K562 (cell line): Measurements from ENCODE around the gene PDRG1. TPM values are rescaled to one million over a fixed set of nuclear protein-coding genes. Genes with fewer than 3 reads are reported as not detected.

ENCODE experiments used
- AFF4 ChIP-seq: sonication (generic); formaldehyde crosslinking; IDR thresholded peaks from 2 replicates; pipeline ENCODE4 v1.8.0; 2023; ENCODE audit warnings: mild to moderate bottlenecking, missing genetic modification reagents
- E2F6 ChIP-seq, 2 experiments: IDR thresholded peaks; 2 replicates each; pipeline ENCODE4 v1.6.1; 2011; ENCODE audit warnings: borderline replicate concordance in 1 of 2, control low read depth in 1 of 2, low read depth in 1 of 2, low read length in 1 of 2, mild to moderate bottlenecking in 1 of 2, mixed read lengths in 1 of 2, moderate library complexity in 1 of 2; ENCODE audit not compliant: insufficient read depth in 1 of 2, insufficient read length in 1 of 2, poor library complexity in 1 of 2, severe bottlenecking in 1 of 2; ENCODE audit errors: extremely low read depth in 1 of 2
- EGR1 ChIP-seq: fragments of 450-650 bp; conservative IDR thresholded peaks from 2 replicates; pipeline ENCODE4 v1.6.1; 2017; ENCODE audit warnings: mild to moderate bottlenecking
- FOXA3 ChIP-seq, 2 experiments: fragments of 450-650 bp in 1 of 2; sonication (generic) in 1 of 2; formaldehyde crosslinking; IDR thresholded peaks in 1 of 2; conservative IDR thresholded peaks in 1 of 2; 2 replicates each; pipeline versions ENCODE4 v1.4.0 to v1.8.0; 2020 to 2022; ENCODE audit warnings: mild to moderate bottlenecking in 2 of 2, missing genetic modification reagents in 1 of 2
- ID3 ChIP-seq, 2 experiments: fragments of 250-450 bp in 1 of 2; fragments of 450-650 bp in 1 of 2; sonication (Bioruptor Pico) in 1 of 2; IDR thresholded peaks; 2 replicates each; pipeline versions ENCODE4 v1.6.1 to v1.8.0; 2016 to 2021; ENCODE audit warnings: mild to moderate bottlenecking in 2 of 2, moderate library complexity in 2 of 2, missing compliant biosample characterization in 1 of 2, missing genetic modification characterization in 1 of 2
- KDM4B ChIP-seq, 2 experiments: fragments of 450-650 bp in 1 of 2; sonication (generic) in 1 of 2; IDR thresholded peaks; 2 replicates each; pipeline ENCODE4 v1.6.1; 2016 to 2017; ENCODE audit warnings: borderline replicate concordance in 2 of 2, antibody characterized with exemption in 1 of 2, low read depth in 1 of 2, mild to moderate bottlenecking in 1 of 2
- NCOA1 ChIP-seq: fragments of 450-650 bp; IDR thresholded peaks from 2 replicates; pipeline ENCODE4 v1.6.1; 2016; ENCODE audit warnings: low read depth
- NR2C2 ChIP-seq, 2 experiments: fragments of 200-800 bp in 1 of 2; sonication (Bioruptor generic) in 1 of 2; sonication (generic) in 1 of 2; formaldehyde crosslinking in 1 of 2; IDR thresholded peaks; 2 replicates each; pipeline versions ENCODE4 v1.6.1 to v1.8.0; 2016 to 2022; ENCODE audit warnings: mild to moderate bottlenecking in 1 of 2, missing compliant biosample characterization in 1 of 2, missing genetic modification characterization in 1 of 2, missing genetic modification reagents in 1 of 2
- NR4A1 ChIP-seq, 2 experiments: fragments of 250-450 bp in 1 of 2; fragments of 450-650 bp in 1 of 2; sonication (Bioruptor Pico) in 1 of 2; IDR thresholded peaks; 2 replicates each; pipeline versions ENCODE4 v1.4.0 to v1.6.1; 2016 to 2020; ENCODE audit warnings: mild to moderate bottlenecking in 2 of 2, missing compliant biosample characterization in 1 of 2, missing genetic modification characterization in 1 of 2, moderate library complexity in 1 of 2
- RBFOX2 ChIP-seq: fragments of 200-400 bp; formaldehyde crosslinking; IDR thresholded peaks from 2 replicates; pipeline ENCODE4 v1.6.1; 2017; ENCODE audit warnings: low read depth, mild to moderate bottlenecking, low read length, moderate library complexity
- SREBF1 ChIP-seq: fragments of 150-350 bp; IDR thresholded peaks from 2 replicates; pipeline ENCODE4 v1.6.1; 2014; ENCODE audit warnings: antibody characterized with exemption, low read depth, low read length, borderline replicate concordance
- TEAD1 ChIP-seq, 2 experiments: fragments of 450-650 bp in 1 of 2; sonication (generic) in 1 of 2; formaldehyde crosslinking; IDR thresholded peaks; 2 replicates each; pipeline versions ENCODE4 v1.4.0 to v1.8.0; 2020 to 2022; ENCODE audit warnings: mild to moderate bottlenecking in 2 of 2, missing genetic modification reagents in 1 of 2
- ZBTB12 ChIP-seq: fragments of 250-450 bp; sonication (Bioruptor Pico); IDR thresholded peaks from 2 replicates; pipeline ENCODE4 v1.4.0; 2020
- ZBTB7A ChIP-seq: IDR thresholded peaks from 2 replicates; pipeline ENCODE4 v1.6.1; 2011; ENCODE audit warnings: low read depth, mild to moderate bottlenecking, low read length, moderate library complexity, borderline replicate concordance; ENCODE audit not compliant: control insufficient read depth
- ZFPM2 ChIP-seq: fragments of 250-450 bp; sonication (Bioruptor Pico); IDR thresholded peaks from 2 replicates; pipeline ENCODE4 v1.5.1; 2022; ENCODE audit warnings: mild to moderate bottlenecking
- ZSCAN29 ChIP-seq: fragments of 450-650 bp; IDR thresholded peaks from 2 replicates; pipeline ENCODE4 v1.6.1; 2017
- polyA plus RNA-seq, 8 experiments: library from polyadenylated mRNA; depleted of rRNA in 4 of 8; stranded (reverse) in 5 of 8; unstranded in 3 of 8; fragments of >200 nt; fragmentation: Nextera tagmentation in 2 of 8; fragmentation: Illumina TruSeq in 1 of 8; extraction: Ambion mirVana in 2 of 8; extraction: Trizol in 1 of 8; gene quantifications; 2 replicates each; pipeline versions ENCODE4 v1.2.1 to v1.2.3, GENCODE V29; 2011 to 2014; ENCODE audit warnings: inconsistent platforms in 1 of 8, missing spikeins in 1 of 8
- total RNA-seq, 7 experiments: library from RNA; depleted of rRNA in 6 of 7; stranded (reverse); fragments of >200 nt in 6 of 7; fragmentation: Illumina TruSeq in 2 of 7; extraction: Trizol in 2 of 7; gene quantifications; 2 replicates each; pipeline versions ENCODE4 v1.2.1 to v1.2.3, GENCODE V29; 2011 to 2021; ENCODE audit warnings: low replicate concordance in 1 of 7

PDRG1 gene
- total and polyA plus RNA-seq, 9 of the 15 experiments (the other 6 are each of a cell fraction or from before 2014, with no cell fraction given), result 12.6 to 58.6 (median 26.1) TPM

GRCh38 chr20:31968291-31969126 lies 16.7 kb upstream of the PDRG1 start (continued):
- TF ChIP-seq E2F6 (IDR thresholded peaks at IDR 0.05; ENCODE audit: borderline replicate concordance in 1 of 2, extremely low read depth in 1 of 2, insufficient read depth in 1 of 2, insufficient read length in 1 of 2, low read depth in 1 of 2, low read length in 1 of 2, poor library complexity in 1 of 2, severe bottlenecking in 1 of 2) (peak in 1 of 2 experiments; percentile 26), ZBTB12 (CRISPR knock-in tag) (peak; percentile 42; the same call in 1 of the 2 replicates), ZFPM2 (no peak), NR4A1 (CRISPR knock-in tag; IDR thresholded peaks at IDR 0.05) (peak; percentile 93; the same call in 1 of the 2 replicates), NR4A1 (tag; IDR thresholded peaks at IDR 0.05) (peak; percentile 85), ZSCAN29 (no peak), KDM4B (IDR thresholded peaks at IDR 0.05; ENCODE audit: borderline replicate concordance in 2 of 2, low read depth in 1 of 2) (0 out of 4 replicates have a peak, but pooled peaks of 1 of the 2 experiments have one; percentile 49), ZBTB7A (peak; percentile 94), TEAD1 (CRISPR knock-in tag; IDR thresholded peaks at IDR 0.05) (peak; percentile 90 to 99), SREBF1 (peak; percentile 94), RBFOX2 (peak; percentile 36; the same call in 1 of the 2 replicates), NCOA1 (peak; percentile 100), EGR1 (no peak), NR2C2 (CRISPR knock-in tag; IDR thresholded peaks at IDR 0.05) (peak; percentile 95), NR2C2 (tag; IDR thresholded peaks at IDR 0.05) (0 out of 2 replicates have a peak, but pooled peaks have one; percentile 43), FOXA3 (CRISPR knock-in tag; conservative IDR thresholded peaks at IDR 0.05 in 1 of 2, IDR thresholded peaks at IDR 0.05 in 1 of 2) (peak in 1 of 2 experiments; percentile 97; a peak in 2 of 4 replicates), AFF4 (peak; percentile 100), ID3 (CRISPR knock-in tag; IDR thresholded peaks at IDR 0.05) (no peak), ID3 (tag; IDR thresholded peaks at IDR 0.05) (peak; percentile 87)
